Measurements from ENCODE around the gene ENO1.
A peak's percentile ranks its signal among the peaks of the same experiment; 100 is the strongest.
"Not testable (repeated sequence)": the region's sequence is repeated elsewhere in the genome, so short reads cannot be mapped to it uniquely, and the experiment has no call there.

The ENO1 gene

GRCh38 chr1:8831340-8831739 is 47.1 kb downstream of the ENO1 start:
- no peaks in the 10 kb centered on the region for H3K36me3 ChIP-seq
- TF ChIP-seq, protein P1, sequence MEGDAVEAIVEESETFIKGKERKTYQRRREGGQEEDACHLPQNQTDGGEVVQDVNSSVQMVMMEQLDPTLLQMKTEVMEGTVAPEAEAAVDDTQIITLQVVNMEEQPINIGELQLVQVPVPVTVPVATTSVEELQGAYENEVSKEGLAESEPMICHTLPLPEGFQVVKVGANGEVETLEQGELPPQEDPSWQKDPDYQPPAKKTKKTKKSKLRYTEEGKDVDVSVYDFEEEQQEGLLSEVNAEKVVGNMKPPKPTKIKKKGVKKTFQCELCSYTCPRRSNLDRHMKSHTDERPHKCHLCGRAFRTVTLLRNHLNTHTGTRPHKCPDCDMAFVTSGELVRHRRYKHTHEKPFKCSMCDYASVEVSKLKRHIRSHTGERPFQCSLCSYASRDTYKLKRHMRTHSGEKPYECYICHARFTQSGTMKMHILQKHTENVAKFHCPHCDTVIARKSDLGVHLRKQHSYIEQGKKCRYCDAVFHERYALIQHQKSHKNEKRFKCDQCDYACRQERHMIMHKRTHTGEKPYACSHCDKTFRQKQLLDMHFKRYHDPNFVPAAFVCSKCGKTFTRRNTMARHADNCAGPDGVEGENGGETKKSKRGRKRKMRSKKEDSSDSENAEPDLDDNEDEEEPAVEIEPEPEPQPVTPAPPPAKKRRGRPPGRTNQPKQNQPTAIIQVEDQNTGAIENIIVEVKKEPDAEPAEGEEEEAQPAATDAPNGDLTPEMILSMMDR (IDR thresholded peaks at IDR 0.05; ENCODE audit: low read depth, low read length), result peak; percentile 32
- H3K9me3 ChIP-seq, result no peaks in the 10 kb centered on the region

DNA sequence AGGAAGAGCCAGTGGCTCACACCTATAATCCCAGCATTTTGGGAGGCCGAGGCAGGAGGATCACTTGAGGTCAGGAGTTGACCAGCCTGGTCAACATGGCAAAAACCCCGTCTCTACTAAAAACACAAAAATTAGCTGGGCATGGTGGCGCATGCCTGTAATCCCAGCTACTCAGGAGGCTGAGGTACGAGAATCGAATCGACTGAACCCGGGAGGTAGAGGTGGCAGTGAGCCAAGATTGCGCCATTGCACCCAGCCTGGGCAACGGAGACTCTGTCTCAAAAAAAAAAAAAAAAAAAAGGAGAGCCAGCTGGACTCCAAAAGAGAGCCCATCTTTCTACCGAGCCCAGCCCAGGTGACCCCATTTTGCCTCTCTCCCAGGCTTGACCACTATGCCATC is 47.8 kb downstream of the ENO1 start:
- not testable (repeated sequence) for H3K4me3 ChIP-seq (ENCODE audit: low read depth, low read length); H3K9me3 ChIP-seq; H3K36me3 ChIP-seq; H3K4me1 ChIP-seq; DNase-seq; H3K27me3 ChIP-seq

More at GRCh38 chr1:8831340-8831739, 47.1 kb downstream of the ENO1 start:
- Histone ChIP-seq H3K27me3 (no peaks in the 10 kb centered on the region), H3K4me1 (no peaks in the 10 kb centered on the region), H3K4me3 (ENCODE audit: low read depth, low read length) (no peak overlapping the region)
- no peak for DNase-seq

DNA sequence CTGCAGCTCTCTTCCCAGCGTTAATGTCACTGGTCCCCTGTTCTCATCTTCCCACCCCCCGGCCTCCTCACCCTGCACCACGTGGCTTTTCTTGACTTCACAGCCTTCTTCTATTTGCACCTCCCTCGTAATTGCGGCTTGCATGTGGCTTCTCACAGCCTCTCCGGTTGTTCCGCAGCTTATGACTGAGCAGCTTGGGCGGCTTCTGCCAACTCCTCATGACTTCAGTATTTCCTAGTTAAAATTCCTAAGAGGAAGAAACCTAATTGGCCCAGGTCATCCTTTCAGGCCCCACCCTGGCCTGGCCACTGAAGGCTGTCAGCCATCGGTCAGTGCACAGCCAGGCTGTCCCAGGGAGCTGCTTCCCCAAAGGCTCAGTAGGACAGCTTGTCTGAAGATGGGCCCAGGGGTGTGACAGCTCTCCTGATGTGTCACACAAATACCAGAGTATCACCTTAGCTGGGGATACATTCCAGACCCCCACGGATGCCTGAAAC is 52.5 kb downstream of the ENO1 start:
- Histone ChIP-seq H3K4me3 (ENCODE audit: low read depth, low read length) (no peak overlapping the region), H3K4me1 (no peaks in the 10 kb centered on the region), H3K36me3 (no peaks in the 10 kb centered on the region), H3K9me3 (no peaks in the 10 kb centered on the region), H3K27me3 (no peaks in the 10 kb centered on the region)
- DNase-seq, result no peak
- TF ChIP-seq, protein P1 (IDR thresholded peaks at IDR 0.05; ENCODE audit: low read depth, low read length), result no peak

GRCh38 chr1:8823295-8823664 is 55.2 kb downstream of the ENO1 start:
- no peaks in the 10 kb centered on the region for H3K9me3 ChIP-seq
- no peak overlapping the region for H3K4me3 ChIP-seq (ENCODE audit: low read depth, low read length)
- H3K27me3 ChIP-seq, result no peaks in the 10 kb centered on the region
- no peak for DNase-seq
- no peaks in the 10 kb centered on the region for H3K4me1 ChIP-seq
- TF ChIP-seq, protein P1 (IDR thresholded peaks at IDR 0.05; ENCODE audit: low read depth, low read length), result no peak
- no peaks in the 10 kb centered on the region for H3K36me3 ChIP-seq

GRCh38 chr1:8822373-8823294 is 55.9 kb downstream of the ENO1 start:
- TF ChIP-seq, protein P1 (IDR thresholded peaks at IDR 0.05; ENCODE audit: low read depth, low read length), result no peak
- Histone ChIP-seq H3K9me3 (no peaks in the 10 kb centered on the region), H3K36me3 (no peaks in the 10 kb centered on the region), H3K27me3 (no peaks in the 10 kb centered on the region), H3K4me1 (no peaks in the 10 kb centered on the region), H3K4me3 (ENCODE audit: low read depth, low read length) (no peak overlapping the region)
- no peak for DNase-seq

DNA sequence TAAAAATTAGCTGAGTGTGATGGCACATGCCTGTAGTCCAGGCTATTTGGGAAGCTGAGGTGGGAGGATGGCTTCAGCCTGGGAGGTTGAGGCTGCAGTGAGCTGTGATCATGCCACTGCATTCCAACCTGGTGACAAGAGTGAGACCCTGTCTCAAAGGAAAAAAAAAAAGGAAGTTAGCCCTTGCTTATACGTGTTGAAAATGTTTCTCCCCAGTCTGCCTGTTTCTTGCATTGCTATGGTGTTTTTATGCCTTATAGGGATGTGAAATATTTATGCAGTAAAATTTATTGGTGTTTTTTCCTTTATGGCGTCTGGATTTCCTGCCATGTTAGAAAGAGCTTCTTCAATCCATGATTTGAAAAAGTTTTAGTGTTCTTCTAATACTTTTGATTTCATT is 57.4 kb downstream of the ENO1 start:
- H3K36me3 ChIP-seq, result no peaks in the 10 kb centered on the region
- no peaks in the 10 kb centered on the region for H3K4me1 ChIP-seq
- no peaks in the 10 kb centered on the region for H3K9me3 ChIP-seq
- H3K4me3 ChIP-seq (ENCODE audit: low read depth, low read length), result no peak overlapping the region
- DNase-seq, result no peak
- H3K27me3 ChIP-seq, result no peaks in the 10 kb centered on the region
- TF ChIP-seq, protein P1 (IDR thresholded peaks at IDR 0.05; ENCODE audit: low read depth, low read length), result no peak

DNA sequence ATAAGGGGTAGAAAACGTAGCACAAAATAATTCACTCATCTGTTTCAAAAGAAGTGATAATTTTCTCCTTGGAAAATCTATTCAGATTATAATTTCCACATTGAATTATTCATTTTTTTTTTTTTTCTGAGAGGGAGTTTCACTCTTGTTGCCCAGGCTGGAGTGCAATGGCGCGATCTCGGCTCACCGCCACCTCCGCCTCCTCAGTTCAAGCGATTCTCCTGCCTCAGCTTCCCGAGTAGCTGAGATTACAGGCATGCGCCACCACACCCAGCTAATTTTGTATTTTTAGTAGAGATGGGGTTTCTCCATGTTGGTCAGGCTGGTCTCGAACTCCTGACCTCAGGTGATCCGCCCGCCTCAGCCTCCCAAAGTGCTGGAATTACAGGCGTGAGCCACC is 59.7 kb downstream of the ENO1 start:
- not testable (repeated sequence) for H3K9me3 ChIP-seq; DNase-seq; H3K27me3 ChIP-seq; H3K4me3 ChIP-seq (ENCODE audit: low read depth, low read length); H3K36me3 ChIP-seq; H3K4me1 ChIP-seq
